Osteocyte (in vitro differentiated cells): ENCODE measurements around the gene PDE11A. TPM values are rescaled to one million over a fixed set of nuclear protein-coding genes. Genes with fewer than 3 reads are reported as not detected.

ENCODE experiments used
- DNase-seq: peaks from one replicate; pipeline ENCODE4 v3.0.0; 2021; ENCODE audit warnings: mixed read lengths; ENCODE audit not compliant: unreplicated experiment; ENCODE audit errors: extremely low spot score
- H3K27ac Mint-ChIP-seq: one replicate; pipeline ENCODE4 v1.8.0; 2021; ENCODE audit warnings: mild to moderate bottlenecking, mixed read lengths; ENCODE audit not compliant: unreplicated experiment
- H3K27me3 Mint-ChIP-seq: one replicate; pipeline ENCODE4 v1.8.0; 2021; ENCODE audit warnings: mixed read lengths; ENCODE audit not compliant: unreplicated experiment
- H3K36me3 Mint-ChIP-seq: one replicate; pipeline ENCODE4 v1.8.0; 2021; ENCODE audit warnings: mixed read lengths; ENCODE audit not compliant: unreplicated experiment
- H3K4me1 Mint-ChIP-seq: one replicate; pipeline ENCODE4 v1.8.0; 2021; ENCODE audit warnings: mixed read lengths; ENCODE audit not compliant: unreplicated experiment
- H3K4me3 Mint-ChIP-seq: one replicate; pipeline ENCODE4 v1.8.0; 2021; ENCODE audit warnings: mild to moderate bottlenecking, moderate library complexity, mixed read lengths; ENCODE audit not compliant: unreplicated experiment
- H3K9me3 Mint-ChIP-seq: one replicate; pipeline ENCODE4 v1.8.0; 2021; ENCODE audit warnings: mixed read lengths; ENCODE audit not compliant: unreplicated experiment
- total RNA-seq: library from RNA; stranded (reverse); gene quantifications from 2 replicates; pipeline ENCODE4 v1.2.1, GENCODE V29; 2021
- TF ChIP-seq, protein P1 (sequence below): fragments of 200-600 bp; sonication (generic); IDR thresholded peaks from 2 replicates; pipeline ENCODE4 v1.5.0; 2021; ENCODE audit warnings: antibody characterized with exemption, mild to moderate bottlenecking, moderate library complexity

PDE11A gene
- total RNA-seq, 1 donor from 2014 or later = 0.05 TPM

GRCh38 chr2:177683661-177684069 lies 388.9 kb downstream of the PDE11A start:
- Mint-ChIP-seq H3K9me3 (no peaks in the 10 kb centered on the region), H3K27ac (no peak overlapping the region), H3K4me3 (no peak overlapping the region), H3K4me1 (no peaks in the 10 kb centered on the region), H3K27me3 (no peaks in the 10 kb centered on the region), H3K36me3 (no peaks in the 10 kb centered on the region)
- TF ChIP-seq, protein P1, sequence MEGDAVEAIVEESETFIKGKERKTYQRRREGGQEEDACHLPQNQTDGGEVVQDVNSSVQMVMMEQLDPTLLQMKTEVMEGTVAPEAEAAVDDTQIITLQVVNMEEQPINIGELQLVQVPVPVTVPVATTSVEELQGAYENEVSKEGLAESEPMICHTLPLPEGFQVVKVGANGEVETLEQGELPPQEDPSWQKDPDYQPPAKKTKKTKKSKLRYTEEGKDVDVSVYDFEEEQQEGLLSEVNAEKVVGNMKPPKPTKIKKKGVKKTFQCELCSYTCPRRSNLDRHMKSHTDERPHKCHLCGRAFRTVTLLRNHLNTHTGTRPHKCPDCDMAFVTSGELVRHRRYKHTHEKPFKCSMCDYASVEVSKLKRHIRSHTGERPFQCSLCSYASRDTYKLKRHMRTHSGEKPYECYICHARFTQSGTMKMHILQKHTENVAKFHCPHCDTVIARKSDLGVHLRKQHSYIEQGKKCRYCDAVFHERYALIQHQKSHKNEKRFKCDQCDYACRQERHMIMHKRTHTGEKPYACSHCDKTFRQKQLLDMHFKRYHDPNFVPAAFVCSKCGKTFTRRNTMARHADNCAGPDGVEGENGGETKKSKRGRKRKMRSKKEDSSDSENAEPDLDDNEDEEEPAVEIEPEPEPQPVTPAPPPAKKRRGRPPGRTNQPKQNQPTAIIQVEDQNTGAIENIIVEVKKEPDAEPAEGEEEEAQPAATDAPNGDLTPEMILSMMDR = no peak
- DNase-seq = no peak

GRCh38 chr2:177682836-177683660 lies 389.5 kb downstream of the PDE11A start:
- no peak for DNase-seq
- no peaks in the 10 kb centered on the region for H3K4me1 Mint-ChIP-seq
- peaks cover 1% of the 10 kb centered on the region for H3K27me3 Mint-ChIP-seq
- no peak overlapping the region for H3K27ac Mint-ChIP-seq
- H3K9me3 Mint-ChIP-seq = no peaks in the 10 kb centered on the region
- no peak overlapping the region for H3K4me3 Mint-ChIP-seq
- TF ChIP-seq, protein P1 = no peak
- no peaks in the 10 kb centered on the region for H3K36me3 Mint-ChIP-seq

- no peak for DNase-seq
- H3K9me3 Mint-ChIP-seq = no peaks in the 10 kb centered on the region
- H3K27ac Mint-ChIP-seq = no peak overlapping the region
- no peak overlapping the region for H3K4me3 Mint-ChIP-seq
- no peaks in the 10 kb centered on the region for H3K36me3 Mint-ChIP-seq
- no peaks in the 10 kb centered on the region for H3K4me1 Mint-ChIP-seq
- peaks cover 8% of the 10 kb centered on the region for H3K27me3 Mint-ChIP-seq
- TF ChIP-seq, protein P1 = no peak
Measured at GRCh38 chr2:177682006-177682405, 390.6 kb downstream of the PDE11A start.

DNA sequence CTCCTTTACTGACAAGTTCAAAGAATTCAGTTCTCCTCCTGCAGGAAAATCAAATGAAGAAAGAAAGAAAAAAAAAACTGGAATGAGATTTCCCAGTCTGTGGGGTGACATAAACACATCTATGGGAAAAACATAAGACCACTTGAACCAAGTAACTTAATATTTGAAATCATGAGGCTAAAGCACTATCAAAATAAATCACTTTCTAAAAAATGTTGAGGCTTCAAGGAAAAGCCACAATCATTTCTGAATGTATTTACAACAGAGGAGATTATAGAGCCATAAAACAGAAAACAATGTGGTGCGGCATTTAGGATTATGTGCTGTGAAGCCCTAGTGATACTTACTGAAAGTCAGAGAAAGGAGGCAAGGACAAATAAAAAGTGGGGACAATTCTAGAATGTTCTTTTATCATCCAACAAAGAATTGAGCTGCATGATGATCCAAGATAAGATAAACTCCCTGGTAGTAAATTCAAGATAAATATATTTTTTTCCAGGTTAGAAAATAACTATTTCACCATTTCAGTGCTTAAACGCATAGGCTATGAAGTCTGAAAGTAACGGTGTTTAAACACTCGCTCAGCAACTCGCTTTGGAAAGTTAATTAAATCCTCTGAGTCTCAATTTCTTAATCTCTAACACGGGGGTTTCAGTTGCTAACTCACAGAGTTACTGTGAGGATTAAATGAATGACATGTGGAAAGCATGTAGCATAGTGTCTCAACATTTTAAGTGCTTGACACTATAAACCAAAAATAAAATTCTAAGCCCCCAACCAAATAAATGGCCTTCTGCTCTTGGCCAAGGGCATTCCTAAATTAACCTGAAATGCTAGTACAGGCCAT lies 391.5 kb downstream of the PDE11A start:
- Mint-ChIP-seq H3K4me3 (no peak overlapping the region), H3K4me1 (no peaks in the 10 kb centered on the region), H3K27ac (no peak overlapping the region), H3K36me3 (no peaks in the 10 kb centered on the region), H3K9me3 (no peaks in the 10 kb centered on the region), H3K27me3 (peaks cover 14% of the 10 kb centered on the region)
- TF ChIP-seq, protein P1 = no peak
- DNase-seq = no peak
